ENCODE data around the gene EEFSEC. TPM values are rescaled to one million over a fixed set of nuclear protein-coding genes. Genes with fewer than 3 reads are reported as not detected.

EEFSEC gene
- total and polyA plus RNA-seq, 11 donors: 17.5 to 48.0 (median 22.5) TPM

- ATAC-seq (peak in 2 of 4 donors; percentile 45 to 53), DNase-seq (no peak)
- Histone ChIP-seq H3K27ac (peak overlapping the region in 8 of 12 donors; percentile 31 to 69 (median 46)), H3K36me3 (no peaks in the 10 kb centered on the region), H3K27me3 (no peaks in the 10 kb centered on the region), H3K4me3 (no peak overlapping the region), H3K9me3 (no peaks in the 10 kb centered on the region), H3K4me1 (peaks cover 0 to 46% (median 28%) of the 10 kb centered on the region in 12 donors)
- WGBS, 4 donors: 60 to 74% (median 70%) methylated on average over 6 of the region's 6 CpGs
- intact Hi-C loops (cut with DNase I): no loop called here
- TF ChIP-seq POLR2A (IDR thresholded peaks at IDR 0.05) (no peak), CTCF (IDR thresholded peaks at IDR 0.05) (no peak)
Measured at GRCh38 chr3:128195802-128196201, 42.5 kb downstream of the EEFSEC start.

- Histone ChIP-seq H3K4me3 (no peak overlapping the region), H3K27ac (no peak overlapping the region), H3K36me3 (no peaks in the 10 kb centered on the region), H3K9me3 (no peaks in the 10 kb centered on the region), H3K4me1 (peaks cover 0 to 46% (median 28%) of the 10 kb centered on the region in 12 donors), H3K27me3 (no peaks in the 10 kb centered on the region)
- intact Hi-C loops (cut with DNase I): no loop called here
- 67 to 80% (median 74%) methylated on average over 4 of the region's 4 CpGs for WGBS, 4 donors
- ATAC-seq: no peak
- no peak for DNase-seq
- TF ChIP-seq CTCF (IDR thresholded peaks at IDR 0.05) (no peak), POLR2A (IDR thresholded peaks at IDR 0.05) (no peak)
Measured at GRCh38 chr3:128196647-128197046, 43.4 kb downstream of the EEFSEC start.

- intact Hi-C loops (cut with DNase I): no loop called here
- no peaks in the 10 kb centered on the region for H3K36me3 ChIP-seq
- H3K27me3 ChIP-seq: no peaks in the 10 kb centered on the region
- ATAC-seq (peak in 1 of 4 donors; percentile 13), DNase-seq (no peak)
- H3K4me3 ChIP-seq: no peak overlapping the region
- no peaks in the 10 kb centered on the region for H3K9me3 ChIP-seq
- H3K4me1 ChIP-seq: peaks cover 0 to 46% (median 28%) of the 10 kb centered on the region in 12 donors
- no peak overlapping the region for H3K27ac ChIP-seq
- 67 to 82% (median 75%) methylated on average over 7 of the region's 7 CpGs for WGBS, 4 donors
- TF ChIP-seq CTCF (IDR thresholded peaks at IDR 0.05) (no peak), POLR2A (IDR thresholded peaks at IDR 0.05) (no peak)
Measured at GRCh38 chr3:128197855-128198254, 44.6 kb downstream of the EEFSEC start.

GRCh38 chr3:128198313-128198712 lies 45.0 kb downstream of the EEFSEC start:
- 69 to 89% (median 76%) methylated on average over 1 of the region's 1 CpG for WGBS, 4 donors
- H3K4me3 ChIP-seq: no peak overlapping the region
- intact Hi-C loops (cut with DNase I): no loop called here
- H3K27me3 ChIP-seq: no peaks in the 10 kb centered on the region
- H3K9me3 ChIP-seq: no peaks in the 10 kb centered on the region
- H3K36me3 ChIP-seq: no peaks in the 10 kb centered on the region
- ATAC-seq: peak in 2 of 4 donors; percentile 24 to 38
- H3K27ac ChIP-seq: no peak overlapping the region
- DNase-seq: no peak
- H3K4me1 ChIP-seq: peaks cover 0 to 43% (median 28%) of the 10 kb centered on the region in 12 donors
- no peak for TF ChIP-seq CTCF (IDR thresholded peaks at IDR 0.05)
- TF ChIP-seq POLR2A (IDR thresholded peaks at IDR 0.05): no peak
